ENCODE measurements around the gene PNRC2.

DNA sequence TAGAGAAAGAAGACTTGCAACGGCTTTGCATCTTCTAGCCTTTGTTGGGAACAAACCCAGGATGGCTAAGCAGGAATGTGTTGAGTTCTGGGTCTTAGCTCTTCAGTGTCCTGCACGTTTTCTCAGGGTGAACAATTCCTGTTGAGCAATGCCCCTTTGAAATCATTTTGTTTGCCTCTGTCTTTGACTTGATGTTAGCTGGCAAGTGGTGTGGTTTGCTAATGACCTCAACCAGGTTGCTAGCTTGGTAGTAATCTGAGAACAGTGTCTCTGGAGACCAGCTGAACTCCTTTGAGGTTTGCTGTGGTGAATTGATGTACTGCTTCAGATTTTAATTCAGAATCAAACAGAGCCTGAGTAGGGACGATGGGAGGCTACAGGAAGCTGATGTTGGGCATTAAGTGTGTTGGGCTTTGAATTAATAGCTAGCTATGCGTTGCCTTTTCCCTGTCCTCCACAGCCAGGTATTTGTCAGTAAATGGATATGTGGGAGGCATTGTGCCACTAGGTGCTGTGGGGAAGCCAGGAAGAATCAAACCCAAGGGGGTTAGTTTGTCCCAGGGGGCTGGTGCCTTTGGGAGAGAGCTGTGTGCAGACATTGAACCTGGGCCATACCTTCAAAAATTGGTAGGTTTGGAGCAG, 43.8 kb downstream of the PNRC2 start:
- TF ChIP-seq, protein P1, sequence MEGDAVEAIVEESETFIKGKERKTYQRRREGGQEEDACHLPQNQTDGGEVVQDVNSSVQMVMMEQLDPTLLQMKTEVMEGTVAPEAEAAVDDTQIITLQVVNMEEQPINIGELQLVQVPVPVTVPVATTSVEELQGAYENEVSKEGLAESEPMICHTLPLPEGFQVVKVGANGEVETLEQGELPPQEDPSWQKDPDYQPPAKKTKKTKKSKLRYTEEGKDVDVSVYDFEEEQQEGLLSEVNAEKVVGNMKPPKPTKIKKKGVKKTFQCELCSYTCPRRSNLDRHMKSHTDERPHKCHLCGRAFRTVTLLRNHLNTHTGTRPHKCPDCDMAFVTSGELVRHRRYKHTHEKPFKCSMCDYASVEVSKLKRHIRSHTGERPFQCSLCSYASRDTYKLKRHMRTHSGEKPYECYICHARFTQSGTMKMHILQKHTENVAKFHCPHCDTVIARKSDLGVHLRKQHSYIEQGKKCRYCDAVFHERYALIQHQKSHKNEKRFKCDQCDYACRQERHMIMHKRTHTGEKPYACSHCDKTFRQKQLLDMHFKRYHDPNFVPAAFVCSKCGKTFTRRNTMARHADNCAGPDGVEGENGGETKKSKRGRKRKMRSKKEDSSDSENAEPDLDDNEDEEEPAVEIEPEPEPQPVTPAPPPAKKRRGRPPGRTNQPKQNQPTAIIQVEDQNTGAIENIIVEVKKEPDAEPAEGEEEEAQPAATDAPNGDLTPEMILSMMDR (conservative IDR thresholded peaks at IDR 0.05 in 1 of 2, IDR thresholded peaks at IDR 0.05 in 1 of 2; ENCODE audit: low read depth in 1 of 2, low read length in 2 of 2), result no peak
- no peak for TF ChIP-seq EZH2 (IDR thresholded peaks at IDR 0.05; ENCODE audit: low read length, missing control alignments)

All from fibroblast of lung (primary cell).